Fibroblast of the aortic adventitia (primary cell): ENCODE measurements around the gene TRAM2. TPM values are rescaled to one million over a fixed set of nuclear protein-coding genes. Genes with fewer than 3 reads are reported as not detected.

Source experiments
- DNase-seq: peaks from one replicate; pipeline ENCODE4 v3.0.0-alpha.2; 2010; ENCODE audit warnings: low read depth
- H3K4me3 ChIP-seq: 2 replicates; pipeline ENCODE4 v1.5.1; 2011; ENCODE audit warnings: low read depth, mild to moderate bottlenecking, control low read depth, low read length, moderate library complexity
- total RNA-seq: library from RNA; depleted of rRNA; stranded (reverse); fragments of >200 nt; gene quantifications from 2 replicates; pipeline ENCODE4 v1.2.3, GENCODE V29; 2012; ENCODE audit warnings: low replicate concordance
- TF ChIP-seq, protein P1 (sequence below): IDR thresholded peaks from 2 replicates; pipeline ENCODE4 v1.5.1; 2011; ENCODE audit warnings: mild to moderate bottlenecking, low read length, control low read depth, inconsistent platforms; ENCODE audit not compliant: insufficient read depth

Gene TRAM2
- total RNA-seq, 1 donor, result 128 TPM

DNA sequence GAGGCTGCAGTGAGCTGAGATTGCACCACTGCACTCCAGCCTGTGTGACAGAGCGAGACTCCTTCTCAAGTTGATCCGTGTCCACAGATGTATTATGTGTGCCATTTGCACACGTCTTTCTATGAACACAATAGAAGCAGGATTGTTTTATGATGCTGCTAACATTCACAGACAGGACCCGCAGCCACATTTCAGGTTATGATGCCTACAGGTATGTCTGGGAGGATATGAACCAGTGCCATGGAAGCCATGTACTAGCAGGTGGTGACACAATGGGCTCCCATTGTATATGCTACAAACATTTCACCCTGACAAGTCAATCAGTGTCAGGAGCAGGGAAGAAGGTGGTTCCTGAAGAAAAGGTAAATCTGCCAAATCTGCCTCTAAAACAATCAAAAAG lies 4.3 kb downstream of the TRAM2 start:
- no peak for DNase-seq
- peak overlapping the region; percentile 96 for H3K4me3 ChIP-seq
- TF ChIP-seq, protein P1, sequence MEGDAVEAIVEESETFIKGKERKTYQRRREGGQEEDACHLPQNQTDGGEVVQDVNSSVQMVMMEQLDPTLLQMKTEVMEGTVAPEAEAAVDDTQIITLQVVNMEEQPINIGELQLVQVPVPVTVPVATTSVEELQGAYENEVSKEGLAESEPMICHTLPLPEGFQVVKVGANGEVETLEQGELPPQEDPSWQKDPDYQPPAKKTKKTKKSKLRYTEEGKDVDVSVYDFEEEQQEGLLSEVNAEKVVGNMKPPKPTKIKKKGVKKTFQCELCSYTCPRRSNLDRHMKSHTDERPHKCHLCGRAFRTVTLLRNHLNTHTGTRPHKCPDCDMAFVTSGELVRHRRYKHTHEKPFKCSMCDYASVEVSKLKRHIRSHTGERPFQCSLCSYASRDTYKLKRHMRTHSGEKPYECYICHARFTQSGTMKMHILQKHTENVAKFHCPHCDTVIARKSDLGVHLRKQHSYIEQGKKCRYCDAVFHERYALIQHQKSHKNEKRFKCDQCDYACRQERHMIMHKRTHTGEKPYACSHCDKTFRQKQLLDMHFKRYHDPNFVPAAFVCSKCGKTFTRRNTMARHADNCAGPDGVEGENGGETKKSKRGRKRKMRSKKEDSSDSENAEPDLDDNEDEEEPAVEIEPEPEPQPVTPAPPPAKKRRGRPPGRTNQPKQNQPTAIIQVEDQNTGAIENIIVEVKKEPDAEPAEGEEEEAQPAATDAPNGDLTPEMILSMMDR, result no peak

DNA sequence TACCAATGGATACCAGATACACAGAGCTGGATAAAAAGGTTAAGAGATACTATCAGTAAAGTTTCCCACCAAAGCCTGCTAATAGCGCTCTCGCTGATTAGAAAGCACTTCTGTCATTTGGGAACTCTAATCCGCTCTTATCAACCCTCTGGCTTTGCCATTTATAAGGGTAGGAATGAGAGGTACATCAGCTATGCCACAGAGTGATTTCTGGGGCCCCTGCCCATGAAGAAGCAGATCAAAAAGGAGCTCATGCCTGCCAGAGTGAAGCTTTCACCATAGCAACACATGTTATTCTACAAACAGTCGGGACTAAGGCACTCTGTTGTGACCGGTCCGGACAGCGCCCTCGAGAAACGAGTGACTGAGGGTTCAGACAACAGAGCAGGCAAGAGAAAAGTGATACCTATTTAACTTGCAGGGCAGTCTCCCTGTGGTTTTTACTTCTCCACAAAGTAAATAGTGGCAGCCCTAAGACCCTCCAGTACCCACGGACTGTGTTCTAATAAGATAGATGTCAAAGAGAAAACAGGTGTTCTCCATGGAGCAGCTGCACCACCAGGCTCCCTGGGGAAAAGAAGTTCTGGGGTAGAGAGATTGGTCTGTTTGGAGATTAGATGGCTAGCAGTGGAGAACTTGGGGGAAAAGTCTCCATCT lies 5.6 kb downstream of the TRAM2 start:
- peak overlapping the region; percentile 36 for H3K4me3 ChIP-seq
- DNase-seq, result no peak
- TF ChIP-seq, protein P1, result no peak

DNA sequence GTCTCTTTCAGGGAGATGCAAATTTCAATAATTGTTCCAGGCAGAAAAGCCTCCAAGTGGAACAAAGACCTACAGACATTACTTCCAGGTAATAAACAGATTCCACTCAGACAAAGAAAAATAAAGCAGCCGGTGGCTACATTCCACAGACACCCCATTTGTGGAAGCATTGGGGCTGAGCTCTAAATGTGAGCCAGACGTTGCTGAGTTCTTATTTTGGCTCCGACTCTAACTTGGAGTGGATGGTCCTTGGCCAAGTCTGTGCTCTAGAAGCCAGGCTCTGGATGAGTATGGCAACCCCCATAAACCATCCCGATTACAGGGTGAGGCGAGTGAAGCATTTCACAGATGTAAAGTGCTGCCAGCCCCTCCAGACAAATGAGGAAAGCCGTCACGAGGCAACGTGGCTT lies 6.6 kb downstream of the TRAM2 start:
- peak overlapping the region; percentile 35 for H3K4me3 ChIP-seq
- TF ChIP-seq, protein P1, result no peak
- peak; percentile 90 for DNase-seq

DNA sequence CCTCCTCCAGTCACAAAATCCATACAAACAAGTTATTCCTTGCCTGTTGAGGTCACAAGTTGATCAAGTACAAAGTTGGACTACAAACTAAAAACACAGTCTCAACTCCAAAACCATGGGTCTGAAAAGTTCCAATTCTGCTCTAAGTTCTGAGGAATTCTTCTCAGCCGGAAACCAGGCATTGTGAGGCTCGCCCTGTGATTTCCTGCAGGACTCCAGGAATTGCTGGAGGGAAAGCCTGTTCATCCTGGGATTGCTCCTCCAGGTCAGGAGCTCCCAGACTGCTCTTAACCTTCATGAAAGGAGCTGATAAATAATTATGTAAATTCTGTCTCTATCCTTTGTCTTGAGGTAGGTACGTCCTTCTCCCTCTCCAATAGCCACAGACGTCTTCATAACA lies 8.5 kb downstream of the TRAM2 start:
- DNase-seq, result peak; percentile 46
- peak overlapping the region; percentile 17 for H3K4me3 ChIP-seq
- TF ChIP-seq, protein P1, result no peak

DNA sequence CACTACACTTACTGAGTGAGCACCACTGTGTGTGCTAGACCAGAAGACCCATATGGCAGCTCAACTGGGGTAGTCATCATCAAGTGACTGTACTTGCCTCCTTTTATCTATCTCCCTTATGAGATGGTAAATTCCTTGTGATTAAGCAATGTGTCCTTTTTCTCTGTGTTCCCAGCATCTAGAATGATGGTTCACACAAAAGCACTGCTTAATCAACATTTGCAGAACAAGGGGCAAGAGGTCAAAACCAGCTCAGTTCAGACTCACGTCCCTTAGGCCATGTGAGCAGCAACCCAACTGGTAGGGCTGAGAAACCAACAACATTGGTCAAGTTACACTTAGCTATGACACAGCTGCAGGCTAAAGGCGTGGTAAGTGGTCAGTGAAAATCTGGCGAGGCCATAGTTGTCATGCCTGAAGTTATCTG lies 10.0 kb downstream of the TRAM2 start:
- H3K4me3 ChIP-seq, result no peak overlapping the region
- peak; percentile 86 for DNase-seq
- TF ChIP-seq, protein P1, result no peak

DNA sequence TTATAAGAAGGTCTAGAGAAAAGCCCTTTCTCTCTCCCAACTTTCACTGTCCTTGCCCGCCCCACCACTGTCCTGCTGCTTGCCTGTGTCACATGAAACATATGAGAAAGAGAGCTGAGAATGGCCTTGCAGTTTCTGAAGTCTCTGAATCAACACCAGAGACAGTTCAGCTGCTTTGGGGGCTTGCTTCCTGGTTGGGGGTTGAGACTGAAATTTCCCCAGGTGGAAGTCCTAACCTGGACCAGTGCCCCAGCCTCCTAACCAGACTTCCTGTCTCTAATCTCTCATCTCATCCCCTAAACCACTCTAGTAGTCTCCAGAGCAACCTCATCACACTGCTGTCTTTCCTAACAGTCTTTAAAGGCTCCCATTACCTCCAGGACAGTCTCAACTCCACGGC lies 10.7 kb downstream of the TRAM2 start:
- TF ChIP-seq, protein P1, result no peak
- DNase-seq, result no peak
- no peak overlapping the region for H3K4me3 ChIP-seq

DNA sequence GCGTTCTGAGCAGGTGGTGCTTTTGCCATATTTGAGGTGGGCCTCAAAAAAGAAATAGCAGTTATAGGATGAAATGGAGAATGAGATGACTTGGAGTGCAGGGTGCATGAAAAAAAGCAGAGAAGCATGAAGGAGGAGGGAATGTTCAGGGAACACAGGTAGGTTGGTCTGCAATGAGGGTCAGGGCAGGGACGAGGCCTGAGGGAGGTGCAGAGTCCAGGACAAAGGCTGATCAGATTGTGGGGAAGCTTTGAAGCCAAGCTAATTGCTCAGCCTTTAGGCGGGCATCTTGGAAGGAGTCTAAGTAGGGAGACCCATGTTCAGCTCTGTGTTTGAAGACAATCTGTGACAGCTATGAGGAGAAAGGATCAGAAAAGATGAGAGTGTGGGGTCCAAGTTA lies 12.0 kb downstream of the TRAM2 start:
- TF ChIP-seq, protein P1, result no peak

More for the DNA sequence above, 12.0 kb downstream of the TRAM2 start:
- no peak overlapping the region for H3K4me3 ChIP-seq
- DNase-seq, result no peak
